MG63 (cell line): Measurements from ENCODE around the gene PRKG1. TPM values are rescaled to one million over a fixed set of nuclear protein-coding genes. Genes with fewer than 3 reads are reported as not detected.
"Not testable (repeated sequence)": the region's sequence is repeated elsewhere in the genome, so short reads cannot be mapped to it uniquely, and the experiment has no call there.

ENCODE experiments used
- DNase-seq: peaks from one replicate; pipeline ENCODE4 v3.0.0-alpha.2; 2020
- H3K27me3 ChIP-seq: fragments of 250-450 bp; sonication (Bioruptor Pico); 2 replicates; pipeline ENCODE4 v1.5.1; 2020; ENCODE audit warnings: mild to moderate bottlenecking, moderate library complexity
- H3K36me3 ChIP-seq: fragments of 250-450 bp; sonication (Bioruptor Pico); 2 replicates; pipeline ENCODE4 v1.5.1; 2020; ENCODE audit warnings: mild to moderate bottlenecking, moderate library complexity
- H3K4me3 ChIP-seq: fragments of 250-450 bp; sonication (Bioruptor Pico); 2 replicates; pipeline ENCODE4 v1.5.1; 2020; ENCODE audit warnings: mild to moderate bottlenecking, moderate library complexity
- H3K9me3 ChIP-seq: fragments of 250-450 bp; sonication (Bioruptor Pico); 2 replicates; pipeline ENCODE4 v1.5.1; 2020; ENCODE audit warnings: mild to moderate bottlenecking, moderate library complexity
- total RNA-seq: library from RNA; depleted of rRNA; stranded (reverse); fragments of >200 nt; shearing (Covaris generic); gene quantifications from 2 replicates; pipeline ENCODE4 v1.2.3, GENCODE V29; 2014; ENCODE audit warnings: low replicate concordance

The PRKG1 gene
- total RNA-seq, 1 experiment from 2014 or later, result 3.9 TPM

- DNase-seq, result no peak
- Histone ChIP-seq H3K4me3 (no peak overlapping the region), H3K36me3 (no peaks in the 10 kb centered on the region), H3K27me3 (no peaks in the 10 kb centered on the region), H3K9me3 (no peaks in the 10 kb centered on the region)
These were observed 453.4 kb downstream of the PRKG1 start for GRCh38 chr10:51527522-51528219.

- H3K4me3 ChIP-seq, result no peak overlapping the region
- no peaks in the 10 kb centered on the region for H3K36me3 ChIP-seq
- DNase-seq, result no peak
- no peaks in the 10 kb centered on the region for H3K9me3 ChIP-seq
- no peaks in the 10 kb centered on the region for H3K27me3 ChIP-seq
These were observed 454.2 kb downstream of the PRKG1 start for GRCh38 chr10:51528527-51528926.

GRCh38 chr10:51530541-51530940 lies 456.3 kb downstream of the PRKG1 start:
- no peaks in the 10 kb centered on the region for H3K27me3 ChIP-seq
- no peaks in the 10 kb centered on the region for H3K36me3 ChIP-seq
- no peak for DNase-seq

GRCh38 chr10:51532044-51532443 lies 457.8 kb downstream of the PRKG1 start:
- no peak for DNase-seq
- Histone ChIP-seq H3K9me3 (no peaks in the 10 kb centered on the region), H3K27me3 (no peaks in the 10 kb centered on the region), H3K36me3 (no peaks in the 10 kb centered on the region), H3K4me3 (no peak overlapping the region)

More at GRCh38 chr10:51530541-51530940, 456.3 kb downstream of the PRKG1 start:
- H3K9me3 ChIP-seq, result no peaks in the 10 kb centered on the region
- no peak overlapping the region for H3K4me3 ChIP-seq

GRCh38 chr10:51542853-51543252 lies 468.6 kb downstream of the PRKG1 start:
- no peaks in the 10 kb centered on the region for H3K36me3 ChIP-seq
- H3K9me3 ChIP-seq, result no peaks in the 10 kb centered on the region
- DNase-seq, result no peak
- H3K27me3 ChIP-seq, result no peaks in the 10 kb centered on the region
- H3K4me3 ChIP-seq, result no peak overlapping the region

GRCh38 chr10:51544933-51545332 lies 470.6 kb downstream of the PRKG1 start:
- DNase-seq, result no peak
- Histone ChIP-seq H3K9me3 (no peaks in the 10 kb centered on the region), H3K4me3 (no peak overlapping the region), H3K27me3 (no peaks in the 10 kb centered on the region), H3K36me3 (no peaks in the 10 kb centered on the region)

- Histone ChIP-seq H3K9me3 (no peaks in the 10 kb centered on the region), H3K36me3 (no peaks in the 10 kb centered on the region), H3K4me3 (no peak overlapping the region), H3K27me3 (no peaks in the 10 kb centered on the region)
- no peak for DNase-seq
These were observed 473.7 kb downstream of the PRKG1 start for GRCh38 chr10:51547941-51548340.

GRCh38 chr10:51552879-51553278 lies 478.6 kb downstream of the PRKG1 start:
- H3K4me3 ChIP-seq, result no peak overlapping the region
- H3K27me3 ChIP-seq, result no peaks in the 10 kb centered on the region
- DNase-seq, result no peak
- H3K9me3 ChIP-seq, result no peaks in the 10 kb centered on the region
- no peaks in the 10 kb centered on the region for H3K36me3 ChIP-seq

- DNase-seq, result no peak
- H3K36me3 ChIP-seq, result no peaks in the 10 kb centered on the region
- no peak overlapping the region for H3K4me3 ChIP-seq
- no peaks in the 10 kb centered on the region for H3K27me3 ChIP-seq
- no peaks in the 10 kb centered on the region for H3K9me3 ChIP-seq
These were observed 490.7 kb downstream of the PRKG1 start for GRCh38 chr10:51564896-51565510.

- Histone ChIP-seq H3K9me3 (no peaks in the 10 kb centered on the region), H3K4me3 (no peak overlapping the region), H3K27me3 (no peaks in the 10 kb centered on the region), H3K36me3 (no peaks in the 10 kb centered on the region)
- DNase-seq, result no peak
These were observed 493.0 kb downstream of the PRKG1 start for GRCh38 chr10:51567271-51567670.

- Histone ChIP-seq H3K4me3 (no peak overlapping the region), H3K36me3 (no peaks in the 10 kb centered on the region), H3K9me3 (no peaks in the 10 kb centered on the region), H3K27me3 (no peaks in the 10 kb centered on the region)
- no peak for DNase-seq
These were observed 495.2 kb downstream of the PRKG1 start for GRCh38 chr10:51569467-51569866.

- H3K36me3 ChIP-seq, result no peaks in the 10 kb centered on the region
- H3K9me3 ChIP-seq, result no peaks in the 10 kb centered on the region
- DNase-seq, result no peak
- H3K4me3 ChIP-seq, result no peak overlapping the region
- H3K27me3 ChIP-seq, result no peaks in the 10 kb centered on the region
These were observed 500.2 kb downstream of the PRKG1 start for GRCh38 chr10:51574248-51575048.

GRCh38 chr10:51581196-51581595 lies 506.9 kb downstream of the PRKG1 start:
- H3K4me3 ChIP-seq, H3K36me3 ChIP-seq, H3K9me3 ChIP-seq, H3K27me3 ChIP-seq, DNase-seq: not testable (repeated sequence)

- peaks cover 5% of the 10 kb centered on the region for H3K9me3 ChIP-seq
- no peaks in the 10 kb centered on the region for H3K27me3 ChIP-seq
- H3K36me3 ChIP-seq, result no peaks in the 10 kb centered on the region
- no peak overlapping the region for H3K4me3 ChIP-seq
- DNase-seq, result no peak
These were observed 509.7 kb downstream of the PRKG1 start for GRCh38 chr10:51583976-51584375.

GRCh38 chr10:51585742-51586141 lies 511.5 kb downstream of the PRKG1 start:
- no peaks in the 10 kb centered on the region for H3K27me3 ChIP-seq
- no peak for DNase-seq
- H3K9me3 ChIP-seq, result peaks cover 3% of the 10 kb centered on the region; the same call in 1 of the 2 replicates
- H3K4me3 ChIP-seq, result no peak overlapping the region
- no peaks in the 10 kb centered on the region for H3K36me3 ChIP-seq

GRCh38 chr10:51588984-51589383 lies 514.7 kb downstream of the PRKG1 start:
- no peak for DNase-seq
- Histone ChIP-seq H3K27me3 (no peaks in the 10 kb centered on the region), H3K9me3 (no peaks in the 10 kb centered on the region), H3K4me3 (no peak overlapping the region), H3K36me3 (no peaks in the 10 kb centered on the region)

- Histone ChIP-seq H3K9me3 (no peaks in the 10 kb centered on the region), H3K36me3 (no peaks in the 10 kb centered on the region), H3K27me3 (no peaks in the 10 kb centered on the region), H3K4me3 (no peak overlapping the region)
- DNase-seq, result no peak
These were observed 516.5 kb downstream of the PRKG1 start for GRCh38 chr10:51590818-51591217.
